HEK293 (cell line): ENCODE measurements around the gene EFNA2.

Experiments used
- AEBP2 ChIP-seq: fragments of 450-650 bp; formaldehyde crosslinking; IDR thresholded peaks from 2 replicates; pipeline ENCODE4 v1.5.1; 2016; ENCODE audit warnings: missing biosample characterization, missing genetic modification characterization, borderline replicate concordance
- BCL11A ChIP-seq: fragments of 450-650 bp; formaldehyde crosslinking; IDR thresholded peaks from 2 replicates; pipeline ENCODE4 v1.5.1; 2016; ENCODE audit warnings: low read depth, missing biosample characterization, missing genetic modification characterization
- KLF1 ChIP-seq: fragments of 450-650 bp; formaldehyde crosslinking; IDR thresholded peaks from 2 replicates; pipeline ENCODE4 v1.5.1; 2016; ENCODE audit warnings: missing biosample characterization, missing genetic modification characterization
- KLF16 ChIP-seq: fragments of 450-650 bp; formaldehyde crosslinking; IDR thresholded peaks from 2 replicates; pipeline ENCODE4 v1.5.1; 2017; ENCODE audit warnings: missing biosample characterization, missing genetic modification characterization
- KLF9 ChIP-seq: fragments of 450-650 bp; formaldehyde crosslinking; IDR thresholded peaks from 2 replicates; pipeline ENCODE4 v1.5.1; 2016; ENCODE audit warnings: missing biosample characterization, missing genetic modification characterization, low read depth
- MZF1 ChIP-seq: fragments of 450-650 bp; formaldehyde crosslinking; IDR thresholded peaks from 2 replicates; pipeline ENCODE4 v1.5.1; 2017; ENCODE audit warnings: missing biosample characterization, missing genetic modification characterization, borderline replicate concordance
- SP7 ChIP-seq: fragments of 450-650 bp; formaldehyde crosslinking; IDR thresholded peaks from 2 replicates; pipeline ENCODE4 v1.5.1; 2016; ENCODE audit warnings: missing biosample characterization, missing genetic modification characterization
- ZBTB49 ChIP-seq: fragments of 450-650 bp; formaldehyde crosslinking; IDR thresholded peaks from 2 replicates; pipeline ENCODE4 v1.5.1; 2016; ENCODE audit warnings: missing biosample characterization, missing genetic modification characterization, low read depth
- ZEB2 ChIP-seq: fragments of 450-650 bp; formaldehyde crosslinking; IDR thresholded peaks from 2 replicates; pipeline ENCODE4 v1.5.1; 2016; ENCODE audit warnings: missing biosample characterization, missing genetic modification characterization
- ZFP69B ChIP-seq: fragments of 450-650 bp; formaldehyde crosslinking; IDR thresholded peaks from 2 replicates; pipeline ENCODE4 v1.5.1; 2016; ENCODE audit warnings: missing biosample characterization, missing genetic modification characterization
- ZNF155 ChIP-seq: fragments of 450-650 bp; formaldehyde crosslinking; IDR thresholded peaks from 2 replicates; pipeline ENCODE4 v1.5.1; 2016; ENCODE audit warnings: missing biosample characterization, missing genetic modification characterization
- ZNF19 ChIP-seq: fragments of 450-650 bp; formaldehyde crosslinking; IDR thresholded peaks from 2 replicates; pipeline ENCODE4; 2016; ENCODE audit warnings: missing biosample characterization, missing genetic modification characterization, low read depth
- ZNF341 ChIP-seq: fragments of 450-650 bp; formaldehyde crosslinking; IDR thresholded peaks from 2 replicates; pipeline ENCODE4; 2016; ENCODE audit warnings: low read depth, missing biosample characterization, missing genetic modification characterization
- ZNF555 ChIP-seq: fragments of 450-650 bp; formaldehyde crosslinking; conservative IDR thresholded peaks from 2 replicates; pipeline ENCODE4 v1.5.1; 2017; ENCODE audit warnings: missing biosample characterization, mild to moderate bottlenecking, missing genetic modification characterization, inconsistent platforms
- ZNF645 ChIP-seq: fragments of 450-650 bp; formaldehyde crosslinking; IDR thresholded peaks from 2 replicates; pipeline ENCODE4; 2016; ENCODE audit warnings: missing biosample characterization, missing genetic modification characterization
- ZNF670 ChIP-seq: fragments of 450-650 bp; formaldehyde crosslinking; IDR thresholded peaks from 2 replicates; pipeline ENCODE4 v1.5.1; 2016; ENCODE audit warnings: missing biosample characterization, missing genetic modification characterization, low read depth
- ZNF692 ChIP-seq: fragments of 450-650 bp; formaldehyde crosslinking; IDR thresholded peaks from 2 replicates; pipeline ENCODE4 v1.5.1; 2016; ENCODE audit warnings: missing biosample characterization, missing genetic modification characterization
- ZNF707 ChIP-seq: fragments of 450-650 bp; formaldehyde crosslinking; IDR thresholded peaks from 2 replicates; pipeline ENCODE4 v1.5.1; 2016; ENCODE audit warnings: missing biosample characterization, missing genetic modification characterization
- ZNF791 ChIP-seq: fragments of 450-650 bp; formaldehyde crosslinking; IDR thresholded peaks from 2 replicates; pipeline ENCODE4 v1.5.1; 2016; ENCODE audit warnings: missing biosample characterization, missing genetic modification characterization
- ZNF830 ChIP-seq: fragments of 450-650 bp; IDR thresholded peaks from 2 replicates; pipeline ENCODE4 v1.5.0; 2018; ENCODE audit warnings: missing biosample characterization, missing genetic modification characterization, low read depth, mild to moderate bottlenecking, moderate library complexity
- TF ChIP-seq, protein P1 (sequence below): fragments of 450-650 bp; formaldehyde crosslinking; IDR thresholded peaks from 2 replicates; pipeline ENCODE4 v1.5.1; 2016; ENCODE audit warnings: missing biosample characterization, missing genetic modification characterization
- TF ChIP-seq, protein P2 (sequence below): fragments of 450-650 bp; formaldehyde crosslinking; IDR thresholded peaks from 2 replicates; pipeline ENCODE4 v1.5.1; 2016; ENCODE audit warnings: missing biosample characterization, missing genetic modification characterization
- TF ChIP-seq, protein P3 (sequence below): fragments of 450-650 bp; formaldehyde crosslinking; IDR thresholded peaks from 2 replicates; pipeline ENCODE4 v1.5.1; 2016; ENCODE audit warnings: missing biosample characterization, missing genetic modification characterization

EFNA2 gene

DNA sequence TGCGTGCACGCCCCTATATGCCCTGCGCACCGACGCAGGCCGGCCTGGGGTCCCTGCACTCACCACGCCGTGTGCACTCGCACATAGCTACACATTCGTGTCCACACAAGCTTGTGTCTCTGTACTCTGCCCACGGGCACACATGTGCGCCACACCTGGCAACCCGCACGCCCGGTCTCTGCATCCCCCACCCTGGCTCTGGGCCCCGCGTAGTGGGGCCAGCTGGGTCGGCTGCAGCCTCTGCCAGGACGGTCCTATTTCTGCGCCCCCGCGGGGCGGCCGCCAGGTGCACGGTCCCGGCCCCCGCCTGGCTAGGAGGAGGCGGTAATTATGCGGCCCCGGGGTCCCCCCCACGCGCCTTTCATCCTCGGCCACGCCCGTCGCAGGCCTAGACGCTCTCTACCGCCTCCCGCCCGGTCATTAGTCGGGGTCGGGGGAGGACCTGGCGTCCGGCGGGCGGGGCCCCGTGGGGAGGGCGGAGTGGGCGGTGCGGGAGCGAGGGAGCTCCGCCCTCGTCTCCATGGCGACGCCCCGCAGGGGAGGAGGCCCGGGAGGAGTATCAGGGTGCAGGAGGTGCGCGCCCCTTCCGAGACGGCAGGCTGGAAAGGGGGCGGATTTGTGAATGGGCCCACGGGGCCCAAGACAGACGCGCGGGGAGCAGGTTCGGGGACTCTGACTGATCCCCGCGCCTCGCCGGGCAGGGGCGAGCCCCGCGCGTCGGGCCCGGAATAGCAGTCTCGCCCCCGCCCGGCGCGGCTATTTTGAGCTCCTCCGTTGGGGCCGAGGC lies 19.4 kb upstream of the EFNA2 start (continued):
- TF ChIP-seq, protein P1, sequence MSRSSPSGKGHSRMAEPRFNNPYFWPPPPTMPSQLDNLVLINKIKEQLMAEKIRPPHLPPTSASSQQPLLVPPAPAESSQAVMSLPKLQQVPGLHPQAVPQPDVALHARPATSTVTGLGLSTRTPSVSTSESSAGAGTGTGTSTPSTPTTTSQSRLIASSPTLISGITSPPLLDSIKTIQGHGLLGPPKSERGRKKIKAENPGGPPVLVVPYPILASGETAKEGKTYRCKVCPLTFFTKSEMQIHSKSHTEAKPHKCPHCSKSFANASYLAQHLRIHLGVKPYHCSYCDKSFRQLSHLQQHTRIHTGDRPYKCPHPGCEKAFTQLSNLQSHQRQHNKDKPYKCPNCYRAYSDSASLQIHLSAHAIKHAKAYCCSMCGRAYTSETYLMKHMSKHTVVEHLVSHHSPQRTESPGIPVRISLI (tag by site-specific recombination), result no peak
- TF ChIP-seq ZFP69B (peak; percentile 55; the same call in 1 of the 2 replicates), ZNF670 (tag by site-specific recombination) (no peak), ZNF791 (tag by site-specific recombination) (no peak), KLF16 (tag by site-specific recombination) (peak; percentile 85), ZEB2 (tag by site-specific recombination) (peak; percentile 74), BCL11A (tag by site-specific recombination) (peak; percentile 85; the same call in 1 of the 2 replicates), KLF1 (peak; percentile 98), MZF1 (tag by site-specific recombination) (no peak), ZNF645 (no peak), ZNF555 (tag by site-specific recombination) (no peak), ZNF19 (tag by site-specific recombination) (no peak), SP7 (tag by site-specific recombination) (peak; percentile 92), KLF9 (tag by site-specific recombination) (peak; percentile 62; the same call in 1 of the 2 replicates), ZNF707 (tag by site-specific recombination) (no peak), ZNF830 (no peak), ZBTB49 (tag by site-specific recombination) (no peak), ZNF341 (peak; percentile 84), ZNF692 (tag by site-specific recombination) (peak; percentile 68), AEBP2 (tag by site-specific recombination) (no peak), ZNF155 (tag by site-specific recombination) (no peak)
- TF ChIP-seq, protein P2, sequence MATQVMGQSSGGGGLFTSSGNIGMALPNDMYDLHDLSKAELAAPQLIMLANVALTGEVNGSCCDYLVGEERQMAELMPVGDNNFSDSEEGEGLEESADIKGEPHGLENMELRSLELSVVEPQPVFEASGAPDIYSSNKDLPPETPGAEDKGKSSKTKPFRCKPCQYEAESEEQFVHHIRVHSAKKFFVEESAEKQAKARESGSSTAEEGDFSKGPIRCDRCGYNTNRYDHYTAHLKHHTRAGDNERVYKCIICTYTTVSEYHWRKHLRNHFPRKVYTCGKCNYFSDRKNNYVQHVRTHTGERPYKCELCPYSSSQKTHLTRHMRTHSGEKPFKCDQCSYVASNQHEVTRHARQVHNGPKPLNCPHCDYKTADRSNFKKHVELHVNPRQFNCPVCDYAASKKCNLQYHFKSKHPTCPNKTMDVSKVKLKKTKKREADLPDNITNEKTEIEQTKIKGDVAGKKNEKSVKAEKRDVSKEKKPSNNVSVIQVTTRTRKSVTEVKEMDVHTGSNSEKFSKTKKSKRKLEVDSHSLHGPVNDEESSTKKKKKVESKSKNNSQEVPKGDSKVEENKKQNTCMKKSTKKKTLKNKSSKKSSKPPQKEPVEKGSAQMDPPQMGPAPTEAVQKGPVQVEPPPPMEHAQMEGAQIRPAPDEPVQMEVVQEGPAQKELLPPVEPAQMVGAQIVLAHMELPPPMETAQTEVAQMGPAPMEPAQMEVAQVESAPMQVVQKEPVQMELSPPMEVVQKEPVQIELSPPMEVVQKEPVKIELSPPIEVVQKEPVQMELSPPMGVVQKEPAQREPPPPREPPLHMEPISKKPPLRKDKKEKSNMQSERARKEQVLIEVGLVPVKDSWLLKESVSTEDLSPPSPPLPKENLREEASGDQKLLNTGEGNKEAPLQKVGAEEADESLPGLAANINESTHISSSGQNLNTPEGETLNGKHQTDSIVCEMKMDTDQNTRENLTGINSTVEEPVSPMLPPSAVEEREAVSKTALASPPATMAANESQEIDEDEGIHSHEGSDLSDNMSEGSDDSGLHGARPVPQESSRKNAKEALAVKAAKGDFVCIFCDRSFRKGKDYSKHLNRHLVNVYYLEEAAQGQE (tag by site-specific recombination), result no peak
- TF ChIP-seq, protein P3, sequence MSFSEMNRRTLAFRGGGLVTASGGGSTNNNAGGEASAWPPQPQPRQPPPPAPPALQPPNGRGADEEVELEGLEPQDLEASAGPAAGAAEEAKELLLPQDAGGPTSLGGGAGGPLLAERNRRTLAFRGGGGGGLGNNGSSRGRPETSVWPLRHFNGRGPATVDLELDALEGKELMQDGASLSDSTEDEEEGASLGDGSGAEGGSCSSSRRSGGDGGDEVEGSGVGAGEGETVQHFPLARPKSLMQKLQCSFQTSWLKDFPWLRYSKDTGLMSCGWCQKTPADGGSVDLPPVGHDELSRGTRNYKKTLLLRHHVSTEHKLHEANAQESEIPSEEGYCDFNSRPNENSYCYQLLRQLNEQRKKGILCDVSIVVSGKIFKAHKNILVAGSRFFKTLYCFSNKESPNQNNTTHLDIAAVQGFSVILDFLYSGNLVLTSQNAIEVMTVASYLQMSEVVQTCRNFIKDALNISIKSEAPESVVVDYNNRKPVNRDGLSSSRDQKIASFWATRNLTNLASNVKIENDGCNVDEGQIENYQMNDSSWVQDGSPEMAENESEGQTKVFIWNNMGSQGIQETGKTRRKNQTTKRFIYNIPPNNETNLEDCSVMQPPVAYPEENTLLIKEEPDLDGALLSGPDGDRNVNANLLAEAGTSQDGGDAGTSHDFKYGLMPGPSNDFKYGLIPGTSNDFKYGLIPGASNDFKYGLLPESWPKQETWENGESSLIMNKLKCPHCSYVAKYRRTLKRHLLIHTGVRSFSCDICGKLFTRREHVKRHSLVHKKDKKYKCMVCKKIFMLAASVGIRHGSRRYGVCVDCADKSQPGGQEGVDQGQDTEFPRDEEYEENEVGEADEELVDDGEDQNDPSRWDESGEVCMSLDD (tag by site-specific recombination), result peak; percentile 87
